ENCODE data around the gene AGTPBP1. TPM values are rescaled to one million over a fixed set of nuclear protein-coding genes. Genes with fewer than 3 reads are reported as not detected.

The AGTPBP1 gene
- total and polyA plus RNA-seq, 9 donors = 3.7 to 17.3 (median 11.8) TPM

- no peak for TF ChIP-seq EP300 (IDR thresholded peaks at IDR 0.05)
- no peak for TF ChIP-seq POLR2A (IDR thresholded peaks at IDR 0.05)
- no peak for TF ChIP-seq CTCF (IDR thresholded peaks at IDR 0.05)
- no peak overlapping the region for H3K4me3 ChIP-seq
- intact Hi-C loops (cut with DNase I) = no loop called here
- H3K4me1 ChIP-seq (ENCODE audit: insufficient read depth) = no peaks in the 10 kb centered on the region
- no peaks in the 10 kb centered on the region for H3K36me3 ChIP-seq
- no peaks in the 10 kb centered on the region for H3K9me3 ChIP-seq
- H3K27ac ChIP-seq = no peak overlapping the region
- DNase-seq = no peak
- no peaks in the 10 kb centered on the region for H3K27me3 ChIP-seq
- 77 to 84% (median 80%) methylated on average over 2 of the region's 2 CpGs for WGBS, 3 donors
These were observed 4.6 kb upstream of the AGTPBP1 start for GRCh38 chr9:85746309-85746708.

- TF ChIP-seq EP300 (IDR thresholded peaks at IDR 0.05) (no peak), POLR2A (IDR thresholded peaks at IDR 0.05) (no peak), CTCF (IDR thresholded peaks at IDR 0.05) (no peak)
- no peaks in the 10 kb centered on the region for H3K27me3 ChIP-seq
- DNase-seq = no peak
- H3K9me3 ChIP-seq = no peaks in the 10 kb centered on the region
- no peak overlapping the region for H3K4me3 ChIP-seq
- intact Hi-C loops (cut with DNase I) = no loop called here
- WGBS, 3 donors = 82 to 94% (median 82%) methylated on average over 2 of the region's 2 CpGs
- no peaks in the 10 kb centered on the region for H3K36me3 ChIP-seq
- no peak overlapping the region for H3K27ac ChIP-seq
- no peaks in the 10 kb centered on the region for H3K4me1 ChIP-seq (ENCODE audit: insufficient read depth)
These were observed 3.4 kb upstream of the AGTPBP1 start for GRCh38 chr9:85745203-85745602.

GRCh38 chr9:85744480-85744879 lies 2.7 kb upstream of the AGTPBP1 start:
- WGBS, 3 donors = 88 to 95% (median 89%) methylated on average over 7 of the region's 7 CpGs
- intact Hi-C loops (cut with DNase I) = no loop called here

GRCh38 chr9:85743275-85744128 lies 1.7 kb upstream of the AGTPBP1 start:
- intact Hi-C loops (cut with DNase I) = no loop called here
- WGBS, 3 donors = 39 to 65% (median 39%) methylated on average over 14 of the region's 14 CpGs
- Histone ChIP-seq H3K4me1 (ENCODE audit: insufficient read depth) (no peaks in the 10 kb centered on the region), H3K27ac (no peak overlapping the region), H3K36me3 (no peaks in the 10 kb centered on the region), H3K4me3 (no peak overlapping the region), H3K27me3 (no peaks in the 10 kb centered on the region), H3K9me3 (no peaks in the 10 kb centered on the region)
- DNase-seq = no peak
- TF ChIP-seq CTCF (IDR thresholded peaks at IDR 0.05) = no peak
- no peak for TF ChIP-seq EP300 (IDR thresholded peaks at IDR 0.05)
- TF ChIP-seq POLR2A (IDR thresholded peaks at IDR 0.05) = no peak

More at GRCh38 chr9:85744480-85744879, 2.7 kb upstream of the AGTPBP1 start:
- H3K27me3 ChIP-seq = no peaks in the 10 kb centered on the region
- no peaks in the 10 kb centered on the region for H3K9me3 ChIP-seq
- H3K4me1 ChIP-seq (ENCODE audit: insufficient read depth) = no peaks in the 10 kb centered on the region
- no peaks in the 10 kb centered on the region for H3K36me3 ChIP-seq
- H3K4me3 ChIP-seq = no peak overlapping the region
- no peak for TF ChIP-seq CTCF (IDR thresholded peaks at IDR 0.05)
- no peak for TF ChIP-seq EP300 (IDR thresholded peaks at IDR 0.05)
- no peak for TF ChIP-seq POLR2A (IDR thresholded peaks at IDR 0.05)
- H3K27ac ChIP-seq = no peak overlapping the region
- no peak for DNase-seq
